ENCODE measurements around the gene RNF144B.

The RNF144B gene

GRCh38 chr6:18386298-18386976 lies 713 bp upstream of the RNF144B start:
- TF ChIP-seq CTCF (IDR thresholded peaks at IDR 0.05; ENCODE audit: control insufficient read depth, insufficient read depth, low read depth, low read length, missing control alignments): no peak
- DNase-seq (ENCODE audit: low read depth): no peak
- no peak overlapping the region for H3K4me3 ChIP-seq (ENCODE audit: control insufficient read depth, low read depth, low read length)

GRCh38 chr6:18388271-18388670 lies 1.1 kb downstream of the RNF144B start:
- DNase-seq (ENCODE audit: low read depth): no peak
- TF ChIP-seq CTCF (IDR thresholded peaks at IDR 0.05; ENCODE audit: control insufficient read depth, insufficient read depth, low read depth, low read length, missing control alignments): no peak
- H3K4me3 ChIP-seq (ENCODE audit: control insufficient read depth, low read depth, low read length): peak overlapping the region; percentile 58

GRCh38 chr6:18388942-18389341 lies 1.8 kb downstream of the RNF144B start:
- peak; percentile 46 for DNase-seq (ENCODE audit: low read depth)
- TF ChIP-seq CTCF (IDR thresholded peaks at IDR 0.05; ENCODE audit: control insufficient read depth, insufficient read depth, low read depth, low read length, missing control alignments): no peak
- H3K4me3 ChIP-seq (ENCODE audit: control insufficient read depth, low read depth, low read length): no peak overlapping the region

GRCh38 chr6:18389479-18389878 lies 2.3 kb downstream of the RNF144B start:
- TF ChIP-seq CTCF (IDR thresholded peaks at IDR 0.05; ENCODE audit: control insufficient read depth, insufficient read depth, low read depth, low read length, missing control alignments): no peak
- DNase-seq (ENCODE audit: low read depth): peak; percentile 28
- H3K4me3 ChIP-seq (ENCODE audit: control insufficient read depth, low read depth, low read length): no peak overlapping the region

- no peak for DNase-seq (ENCODE audit: low read depth)
- H3K4me3 ChIP-seq (ENCODE audit: control insufficient read depth, low read depth, low read length): no peak overlapping the region
- TF ChIP-seq CTCF (IDR thresholded peaks at IDR 0.05; ENCODE audit: control insufficient read depth, insufficient read depth, low read depth, low read length, missing control alignments): no peak
Measured at GRCh38 chr6:18390476-18390875, 3.3 kb downstream of the RNF144B start.

- no peak overlapping the region for H3K4me3 ChIP-seq (ENCODE audit: control insufficient read depth, low read depth, low read length)
- DNase-seq (ENCODE audit: low read depth): no peak
- TF ChIP-seq CTCF (IDR thresholded peaks at IDR 0.05; ENCODE audit: control insufficient read depth, insufficient read depth, low read depth, low read length, missing control alignments): no peak
Measured at GRCh38 chr6:18391023-18391422, 3.9 kb downstream of the RNF144B start.

All from AG09309 (cell line).